ENCODE results near the gene PWWP2B. TPM values are rescaled to one million over a fixed set of nuclear protein-coding genes. Genes with fewer than 3 reads are reported as not detected.

The PWWP2B gene
- total and polyA plus RNA-seq, 2 donors (not counting 3 experiments of a cell fraction or from before 2014, with no cell fraction given): 4.6 to 11.8 TPM

GRCh38 chr10:132429281-132430230 is 32.6 kb downstream of the PWWP2B start:
- POLR2A ChIA-PET: no interaction called here

More at GRCh38 chr10:132429281-132430230, 32.6 kb downstream of the PWWP2B start:
- Histone ChIP-seq H3K9me3 (replicated peaks; ENCODE audit: control insufficient read depth, insufficient read depth, low read length) (no peaks in the 10 kb centered on the region), H3K4me1 (ENCODE audit: control insufficient read depth, extremely low read depth, insufficient read depth, low read length) (peaks cover 2% of the 10 kb centered on the region), H3K4me2 (ENCODE audit: insufficient read depth, low read length) (no peak overlapping the region), H3K36me3 (ENCODE audit: control insufficient read depth in 2 of 2, extremely low read depth in 1 of 2, insufficient read depth in 2 of 2, low read length in 2 of 2) (no peaks in the 10 kb centered on the region), H3K27ac (ENCODE audit: insufficient read depth, low read depth, low read length) (no peak overlapping the region), H3K9me1 (replicated peaks; ENCODE audit: control insufficient read depth, extremely low read depth, insufficient read depth, low read length) (no peaks in the 10 kb centered on the region), H3K9ac (replicated peaks; ENCODE audit: extremely low read depth, insufficient read depth, low read length) (no peak overlapping the region), H4K20me1 (replicated peaks; ENCODE audit: control insufficient read depth, extremely low read depth, insufficient read depth, low read length) (no peaks in the 10 kb centered on the region), H2AFZ (ENCODE audit: low read depth, low read length) (no peak overlapping the region), H3K27me3 (ENCODE audit: control insufficient read depth in 2 of 2, insufficient read depth in 2 of 2, low read length in 2 of 2) (no peaks in the 10 kb centered on the region), H3K79me2 (ENCODE audit: control insufficient read depth, insufficient read depth, low read length) (no peaks in the 10 kb centered on the region), H3K4me3 (replicated peaks in 1 of 3; ENCODE audit: insufficient read depth in 1 of 3, low read depth in 1 of 3, low read length in 3 of 3) (no peak overlapping the region)
- no TSS peak for BruUV-seq (replicated peaks)
- dilution Hi-C loops (cut with MboI; ENCODE audit: extremely low pct_ligation_motif_present, low sequenced_read_pairs) (no loop called here), intact Hi-C loops (cut with micrococcal nuclease) (no loop called here)
- TF ChIP-seq MAX (IDR thresholded peaks at IDR 0.05; ENCODE audit: insufficient read depth, insufficient read length) (no peak), FOS (IDR thresholded peaks at IDR 0.05; ENCODE audit: borderline replicate concordance, insufficient read depth, low read length) (no peak), JUN (IDR thresholded peaks at IDR 0.05; ENCODE audit: borderline replicate concordance, insufficient read depth, insufficient read length, low read depth) (no peak), POLR2A (IDR thresholded peaks at IDR 0.05; ENCODE audit: low read depth, low read length) (no peak), MYC (IDR thresholded peaks at IDR 0.05; ENCODE audit: low read depth, low read length) (no peak), EZH2 (IDR thresholded peaks at IDR 0.05; ENCODE audit: borderline replicate concordance, low read depth, low read length, severe bottlenecking) (no peak), CTCF (IDR thresholded peaks at IDR 0.05; ENCODE audit: extremely low read depth in 1 of 2, insufficient read depth in 1 of 2, low read depth in 1 of 2, low read length in 2 of 2) (no peak), POLR2AphosphoS5 (IDR thresholded peaks at IDR 0.05; ENCODE audit: insufficient read depth, low read depth, low read length) (no peak), GATA2 (IDR thresholded peaks at IDR 0.05; ENCODE audit: insufficient read depth, insufficient read length, low read depth, low read length) (no peak)
- FAIRE-seq: no peak
- DNase-seq (ENCODE audit: low read depth, low spot score): no peak
- CTCF ChIA-PET: no interaction called here
